ENCODE results near the gene MYO16.

Gene MYO16

DNA sequence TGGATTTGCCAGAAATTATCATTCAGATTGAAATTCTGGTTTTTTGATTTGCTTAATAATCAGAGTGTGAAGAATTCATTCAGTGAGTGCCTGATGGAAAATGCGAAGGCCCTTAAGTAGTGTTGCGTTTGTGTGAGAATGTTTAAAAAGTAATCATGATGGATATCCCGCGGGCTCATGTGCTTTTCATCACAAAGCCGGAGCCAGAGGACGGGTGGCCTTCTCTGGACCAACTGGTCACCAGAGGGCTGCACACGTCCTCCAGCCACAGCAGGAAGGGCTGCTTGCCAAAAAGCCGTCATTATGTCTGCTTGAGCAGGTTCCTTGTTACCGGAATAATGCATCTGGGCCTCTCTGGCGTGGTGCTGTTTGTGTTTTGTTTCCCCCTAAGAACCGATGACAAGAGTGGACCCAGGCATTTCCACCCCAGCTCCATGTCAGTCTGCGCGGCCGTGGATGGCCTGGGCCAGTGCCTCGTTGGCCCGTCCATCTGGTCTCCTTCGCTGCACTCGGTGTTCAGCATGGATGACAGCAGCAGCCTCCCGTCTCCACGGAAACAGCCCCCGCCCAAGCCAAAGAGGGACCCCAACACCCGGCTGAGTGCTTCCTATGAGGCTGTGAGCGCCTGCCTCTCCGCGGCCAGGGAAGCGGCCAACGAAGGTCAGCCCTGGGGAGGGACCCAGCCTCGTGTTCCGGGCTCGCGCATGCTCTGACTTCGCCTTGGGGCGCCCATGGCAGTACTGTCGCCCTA lies 497.7 kb downstream of the MYO16 start:
- DNase-seq (ENCODE audit: low spot score), result no peak

DNA sequence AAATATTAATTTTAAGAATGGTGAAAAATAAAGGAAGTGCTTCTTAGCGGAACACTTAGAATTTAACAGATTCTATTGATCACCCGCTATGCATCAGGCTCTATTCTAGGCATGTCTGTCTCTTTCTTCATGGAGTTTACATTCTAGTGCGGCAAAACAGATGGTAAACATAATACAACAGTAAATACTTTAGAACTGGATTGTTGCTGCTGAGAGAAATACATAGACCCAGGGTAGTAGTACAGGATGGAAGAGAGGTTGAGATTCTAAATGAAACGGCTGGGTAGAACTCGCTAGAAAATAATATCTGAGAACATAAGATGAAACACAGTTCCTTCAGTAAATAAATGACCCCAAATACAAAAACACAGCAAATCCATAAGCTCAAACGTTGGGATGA lies 498.7 kb downstream of the MYO16 start:
- no peak for DNase-seq (ENCODE audit: low spot score)

DNA sequence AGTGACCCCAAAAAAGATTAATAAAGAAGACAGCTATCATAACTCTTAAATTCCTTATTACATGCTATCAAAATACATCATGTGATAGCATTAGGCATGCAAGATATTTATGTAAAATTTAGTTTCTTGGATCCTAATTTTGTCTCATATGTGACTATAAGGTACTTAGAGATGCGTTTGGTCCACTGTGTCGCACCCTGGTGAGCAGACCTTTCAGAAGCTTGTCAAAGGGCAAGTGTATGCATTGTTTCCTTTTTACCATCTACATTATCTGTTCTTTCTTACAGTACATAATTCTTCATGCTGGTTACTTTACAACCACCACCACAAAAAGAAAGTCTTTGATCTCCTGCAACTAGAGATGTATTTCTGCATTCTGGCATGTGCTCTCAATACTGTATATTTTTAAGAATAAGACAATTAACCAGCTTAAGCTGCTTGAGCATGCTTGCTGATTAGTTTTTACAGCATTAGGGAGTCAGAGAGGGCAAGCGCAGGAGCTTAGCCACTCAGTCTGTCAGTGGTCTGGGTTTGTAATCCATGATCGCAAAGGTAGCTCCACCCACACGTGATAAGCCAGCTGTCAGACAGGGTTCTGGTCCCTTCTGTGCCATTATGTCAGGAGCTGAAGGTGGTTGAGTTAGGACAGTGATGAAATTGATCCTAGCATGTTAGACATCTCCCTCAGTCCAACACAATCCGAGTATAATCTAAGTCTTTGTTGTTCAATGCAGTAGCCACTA lies 500.9 kb downstream of the MYO16 start:
- no peak for DNase-seq (ENCODE audit: low spot score)

DNA sequence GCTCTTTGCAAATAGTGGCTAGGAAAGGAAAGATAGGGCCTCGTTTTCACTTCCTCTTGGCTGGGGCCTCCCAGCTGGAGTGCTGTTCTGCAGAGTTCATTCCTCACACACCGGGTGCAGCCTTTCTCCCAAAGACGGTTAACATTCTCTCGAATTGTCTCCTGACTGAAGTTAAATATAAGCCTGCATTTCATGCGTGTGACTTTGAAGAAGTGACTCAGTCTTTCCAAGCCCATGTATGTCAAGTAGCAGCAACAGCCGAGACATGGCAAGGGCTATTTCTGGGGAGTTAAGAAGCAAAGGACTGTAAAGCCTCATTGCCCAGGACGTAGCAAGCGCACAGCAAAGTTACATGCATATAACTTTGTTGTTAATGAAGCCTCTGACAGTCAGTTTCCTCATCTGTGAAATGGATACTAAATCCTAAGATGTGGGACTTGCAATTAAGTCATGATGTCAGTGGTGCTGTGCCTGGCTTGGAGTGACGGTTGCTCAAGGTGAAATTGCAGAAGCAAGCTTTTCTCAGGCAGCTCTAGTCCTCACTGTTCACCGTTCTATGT lies 502.4 kb downstream of the MYO16 start:
- no peak for DNase-seq (ENCODE audit: low spot score)

GRCh38 chr13:109135018-109135417 lies 505.6 kb downstream of the MYO16 start:
- DNase-seq (ENCODE audit: low spot score), result no peak

- DNase-seq (ENCODE audit: low spot score), result no peak
These were observed 507.5 kb downstream of the MYO16 start for GRCh38 chr13:109136873-109137272.

- DNase-seq (ENCODE audit: low spot score), result no peak
These were observed 509.9 kb downstream of the MYO16 start for GRCh38 chr13:109139346-109139745.

- no peak for DNase-seq (ENCODE audit: low spot score)
These were observed 510.6 kb downstream of the MYO16 start for GRCh38 chr13:109140054-109140453.

DNA sequence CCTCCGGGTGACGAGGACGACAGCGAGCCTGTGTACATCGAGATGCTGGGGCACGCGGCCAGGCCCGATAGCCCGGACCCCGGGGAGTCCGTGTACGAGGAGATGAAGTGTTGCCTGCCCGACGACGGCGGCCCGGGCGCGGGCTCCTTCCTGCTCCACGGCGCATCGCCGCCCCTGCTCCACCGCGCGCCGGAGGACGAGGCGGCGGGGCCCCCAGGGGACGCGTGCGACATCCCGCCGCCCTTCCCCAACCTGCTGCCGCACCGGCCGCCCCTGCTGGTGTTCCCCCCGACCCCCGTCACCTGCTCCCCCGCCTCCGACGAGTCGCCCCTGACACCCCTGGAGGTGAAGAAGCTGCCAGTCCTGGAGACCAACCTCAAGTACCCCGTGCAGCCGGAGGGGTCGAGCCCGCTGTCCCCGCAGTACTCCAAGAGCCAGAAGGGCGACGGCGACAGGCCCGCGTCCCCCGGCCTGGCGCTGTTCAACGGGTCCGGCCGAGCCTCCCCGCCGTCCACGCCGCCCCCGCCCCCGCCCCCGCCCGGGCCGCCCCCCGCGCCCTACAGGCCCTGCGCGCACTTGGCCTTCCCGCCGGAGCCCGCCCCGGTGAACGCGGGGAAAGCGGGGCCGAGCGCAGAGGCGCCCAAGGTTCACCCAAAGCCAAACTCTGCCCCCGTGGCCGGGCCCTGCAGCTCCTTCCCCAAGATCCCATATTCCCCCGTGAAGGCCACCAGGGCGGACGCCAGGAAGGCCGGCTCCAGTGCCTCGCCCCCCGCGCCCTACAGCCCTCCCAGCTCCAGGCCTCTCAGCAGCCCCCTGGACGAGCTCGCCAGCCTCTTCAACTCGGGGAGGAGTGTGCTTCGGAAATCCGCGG lies 511.3 kb downstream of the MYO16 start:
- DNase-seq (ENCODE audit: low spot score), result no peak

- DNase-seq (ENCODE audit: low spot score), result no peak
These were observed 512.3 kb downstream of the MYO16 start for GRCh38 chr13:109141706-109142105.

- no peak for DNase-seq (ENCODE audit: low spot score)
These were observed 515.5 kb downstream of the MYO16 start for GRCh38 chr13:109144693-109145437.

- DNase-seq (ENCODE audit: low spot score), result peak; percentile 82
These were observed 516.2 kb downstream of the MYO16 start for GRCh38 chr13:109145631-109146030.

- no peak for DNase-seq (ENCODE audit: low spot score)
These were observed 517.0 kb downstream of the MYO16 start for GRCh38 chr13:109146393-109146792.

GRCh38 chr13:109146912-109147647 lies 517.7 kb downstream of the MYO16 start:
- peak; percentile 65 for DNase-seq (ENCODE audit: low spot score)

DNA sequence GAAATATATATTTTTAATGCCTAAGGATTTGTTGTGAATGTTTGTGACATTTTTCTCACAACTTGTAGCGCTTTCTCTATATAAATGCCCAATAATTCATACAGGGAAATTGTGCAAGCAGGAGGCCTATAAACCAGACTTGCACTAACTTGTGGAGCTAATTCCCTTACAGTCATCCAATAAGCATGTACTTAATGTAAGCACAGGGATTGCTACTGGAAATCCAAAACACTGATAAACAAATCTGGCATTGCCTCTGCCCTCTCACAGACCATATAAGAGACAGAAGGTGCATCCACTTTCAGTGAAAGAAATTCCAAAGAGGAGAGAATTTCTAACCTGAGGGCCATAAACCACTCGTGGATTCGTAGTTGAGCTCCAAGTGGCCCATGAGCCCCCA lies 518.8 kb downstream of the MYO16 start:
- no peak for DNase-seq (ENCODE audit: low spot score)

DNA sequence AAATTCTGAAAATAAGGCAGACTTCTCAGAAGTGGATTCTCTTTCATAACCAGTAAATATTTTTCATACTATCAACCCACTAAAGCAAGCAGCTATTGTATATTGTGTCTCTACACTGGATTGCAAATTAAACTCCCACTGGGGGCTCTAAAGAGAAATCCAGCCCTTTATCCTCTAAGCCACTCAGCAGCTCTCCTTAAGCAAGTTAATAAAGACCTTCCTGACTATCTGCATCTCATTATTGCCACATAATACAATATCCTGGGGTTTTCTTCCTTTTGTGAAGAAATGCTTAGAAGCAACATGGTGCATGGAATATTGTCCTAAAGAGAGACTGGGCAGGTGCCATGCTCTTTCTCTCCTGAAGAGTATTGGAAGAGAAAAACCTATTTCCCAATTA lies 521.3 kb downstream of the MYO16 start:
- no peak for DNase-seq (ENCODE audit: low spot score)

- no peak for DNase-seq (ENCODE audit: low spot score)
These were observed 521.8 kb downstream of the MYO16 start for GRCh38 chr13:109151255-109151654.

- DNase-seq (ENCODE audit: low spot score), result no peak
These were observed 522.3 kb downstream of the MYO16 start for GRCh38 chr13:109151696-109152095.

- DNase-seq (ENCODE audit: low spot score), result no peak
These were observed 523.0 kb downstream of the MYO16 start for GRCh38 chr13:109152311-109152820.

- DNase-seq (ENCODE audit: low spot score), result no peak
These were observed 523.5 kb downstream of the MYO16 start for GRCh38 chr13:109152941-109153340.

DNA sequence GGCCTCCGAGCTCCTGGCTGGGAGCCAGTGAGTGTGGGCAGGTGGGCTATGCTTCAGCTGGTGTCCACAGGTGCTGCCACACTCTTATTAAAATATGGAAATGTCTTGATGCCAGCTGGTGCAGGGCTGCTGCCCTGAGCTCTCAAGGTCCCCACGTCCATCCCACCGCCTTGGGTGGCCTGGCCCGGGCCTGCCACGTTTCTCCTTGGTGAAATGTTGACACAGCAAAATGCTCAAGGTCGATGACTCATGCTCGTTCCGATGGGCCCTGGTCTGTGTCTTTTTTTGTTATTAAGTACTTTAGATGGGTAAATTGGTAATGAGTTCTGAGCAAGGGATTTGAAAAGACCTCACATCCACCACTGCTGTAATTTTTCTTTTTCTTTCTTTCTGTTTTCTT lies 524.7 kb downstream of the MYO16 start:
- no peak for DNase-seq (ENCODE audit: low spot score)
